ELR (cell line): ENCODE data around the gene LRRC25.
A peak's percentile ranks its signal among the peaks of the same experiment; 100 is the strongest.
"Not testable (repeated sequence)": the region's sequence is repeated elsewhere in the genome, so short reads cannot be mapped to it uniquely, and the experiment has no call there.

Source experiments
- DNase-seq: peaks from one replicate; pipeline ENCODE4 v3.0.0-alpha.2; 2015; ENCODE audit warnings: low read depth

The LRRC25 gene

GRCh38 chr19:18402455-18403248 is 5.2 kb upstream of the LRRC25 start:
- DNase-seq = not testable (repeated sequence)

GRCh38 chr19:18401580-18402112 is 4.2 kb upstream of the LRRC25 start:
- DNase-seq = peak; percentile 79

GRCh38 chr19:18399008-18399407 is 1.6 kb upstream of the LRRC25 start:
- peak; percentile 80 for DNase-seq

GRCh38 chr19:18396471-18397241 is 766 bp downstream of the LRRC25 start:
- DNase-seq = no peak

GRCh38 chr19:18393836-18394235 is 3.6 kb downstream of the LRRC25 start:
- no peak for DNase-seq

- DNase-seq = no peak
Measured at GRCh38 chr19:18392926-18393325, 4.5 kb downstream of the LRRC25 start.

GRCh38 chr19:18392417-18392816 is 5.0 kb downstream of the LRRC25 start:
- DNase-seq = no peak

GRCh38 chr19:18391509-18392075 is 5.8 kb downstream of the LRRC25 start:
- no peak for DNase-seq

GRCh38 chr19:18390065-18390907 is 7.1 kb downstream of the LRRC25 start:
- no peak for DNase-seq

GRCh38 chr19:18389726-18390064 is 7.7 kb downstream of the LRRC25 start:
- no peak for DNase-seq

- no peak for DNase-seq
Measured at GRCh38 chr19:18388960-18389725, 8.3 kb downstream of the LRRC25 start.

- peak; percentile 74 for DNase-seq
Measured at GRCh38 chr19:18388100-18388959, 9.1 kb downstream of the LRRC25 start.

- no peak for DNase-seq
Measured at GRCh38 chr19:18386543-18387271, 10.7 kb downstream of the LRRC25 start.

- peak; percentile 46 for DNase-seq
Measured at GRCh38 chr19:18385675-18386542, 11.5 kb downstream of the LRRC25 start, which contains the start of gene GDF15. GDF15 (plus strand) TSS chr19:18386158; CDS start chr19:18386190, 32 bp downstream.

- DNase-seq = peak; percentile 18
Measured at GRCh38 chr19:18385359-18385674, 12.1 kb downstream of the LRRC25 start.

- DNase-seq = no peak
Measured at GRCh38 chr19:18384775-18385174, 12.6 kb downstream of the LRRC25 start.

- DNase-seq = not testable (repeated sequence)
Measured at GRCh38 chr19:18383622-18384021, 13.8 kb downstream of the LRRC25 start.

- no peak for DNase-seq
Measured at GRCh38 chr19:18380843-18381242, 16.6 kb downstream of the LRRC25 start.
